ENCODE data around the gene CFAP46.

- TF ChIP-seq, protein P1, sequence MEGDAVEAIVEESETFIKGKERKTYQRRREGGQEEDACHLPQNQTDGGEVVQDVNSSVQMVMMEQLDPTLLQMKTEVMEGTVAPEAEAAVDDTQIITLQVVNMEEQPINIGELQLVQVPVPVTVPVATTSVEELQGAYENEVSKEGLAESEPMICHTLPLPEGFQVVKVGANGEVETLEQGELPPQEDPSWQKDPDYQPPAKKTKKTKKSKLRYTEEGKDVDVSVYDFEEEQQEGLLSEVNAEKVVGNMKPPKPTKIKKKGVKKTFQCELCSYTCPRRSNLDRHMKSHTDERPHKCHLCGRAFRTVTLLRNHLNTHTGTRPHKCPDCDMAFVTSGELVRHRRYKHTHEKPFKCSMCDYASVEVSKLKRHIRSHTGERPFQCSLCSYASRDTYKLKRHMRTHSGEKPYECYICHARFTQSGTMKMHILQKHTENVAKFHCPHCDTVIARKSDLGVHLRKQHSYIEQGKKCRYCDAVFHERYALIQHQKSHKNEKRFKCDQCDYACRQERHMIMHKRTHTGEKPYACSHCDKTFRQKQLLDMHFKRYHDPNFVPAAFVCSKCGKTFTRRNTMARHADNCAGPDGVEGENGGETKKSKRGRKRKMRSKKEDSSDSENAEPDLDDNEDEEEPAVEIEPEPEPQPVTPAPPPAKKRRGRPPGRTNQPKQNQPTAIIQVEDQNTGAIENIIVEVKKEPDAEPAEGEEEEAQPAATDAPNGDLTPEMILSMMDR (IDR thresholded peaks at IDR 0.05), result no peak
- no peak for TF ChIP-seq POLR2A (IDR thresholded peaks at IDR 0.05)
Measured at GRCh38 chr10:132947843-132948242, 5.5 kb upstream of the CFAP46 start.

All from Peyer's patch (tissue), 4 donors.